HG03025 (cell line): ENCODE data around the gene ZNF543.

Experiments used
- ATAC-seq: cut with Tn5 transposase; IDR thresholded peaks from one replicate; pipeline ENCODE4 v1.9.1; 2021; ENCODE audit warnings: mild to moderate bottlenecking, moderate library complexity; ENCODE audit not compliant: unreplicated experiment, low FRiP score

Gene ZNF543

GRCh38 chr19:57376151-57376550 lies 55.9 kb downstream of the ZNF543 start:
- no peak for ATAC-seq

GRCh38 chr19:57377498-57378146 lies 57.4 kb downstream of the ZNF543 start:
- ATAC-seq, result no peak
